HCT116 (cell line): ENCODE data around the gene SUGCT. TPM values are rescaled to one million over a fixed set of nuclear protein-coding genes. Genes with fewer than 3 reads are reported as not detected.

Experiments
- ATAC-seq: fragments of 200-7000 bp; cut with Tn5 transposase; 2 replicates; pipeline ENCODE4 v1.9.1; 2020; ENCODE audit warnings: mild to moderate bottlenecking, moderate library complexity
- BruUV-seq: library from RNA; stranded (reverse); fragments of 400-500 nt; replicated peaks from 2 replicates; lab custom pipeline; 2021; lab: Mats Ljungman, UMichigan
- CTCF ChIA-PET: fragments of 300-600 bp; sonication (Branson Sonifier 250); formaldehyde crosslinking; loops from one replicate; lab custom pipeline; 2021; ENCODE audit warnings: antibody characterized with exemption; lab: Charles Lee
- POLR2A ChIA-PET: fragments of 300-600, 350-600 bp; sonication (Branson Sonifier 250); formaldehyde crosslinking; loops from one replicate; lab custom pipeline; 2021; ENCODE audit warnings: antibody characterized with exemption; lab: Charles Lee
- RAD21 ChIA-PET, 2 experiments: fragments of 300-600 bp; sonication (Branson Sonifier 250); formaldehyde crosslinking; loops; one replicate each; lab custom pipeline; 2023; ENCODE audit warnings: low total read pairs in 2 of 2; ENCODE audit not compliant: uncharacterized antibody in 2 of 2, unreplicated experiment in 2 of 2, low non-redundant PET in 1 of 2; lab: Charles Lee
- DNase-seq: peaks from one replicate; pipeline ENCODE4 v3.0.0-alpha.2; 2010; ENCODE audit warnings: low read depth, low spot score
- H2AFZ ChIP-seq: fragments of 200-600 bp; shearing (Covaris generic), sonication (generic); 2 replicates; pipeline ENCODE4 v1.6.1; 2017; ENCODE audit warnings: low read depth, mixed run types, mixed read lengths, antibody characterized with exemption, low read length; ENCODE audit not compliant: poor library complexity, severe bottlenecking
- H3K27ac ChIP-seq: 2 replicates; pipeline ENCODE4 v1.5.1; 2012; ENCODE audit warnings: low read depth, low read length
- H3K27me3 ChIP-seq: fragments of 200-600 bp; sonication (generic); 2 replicates; pipeline ENCODE4 v1.6.1; 2016; ENCODE audit warnings: mixed run types, low read length, mixed read lengths; ENCODE audit not compliant: insufficient read depth
- H3K36me3 ChIP-seq, 2 experiments: fragments of 200-500 bp in 1 of 2; fragments of 200-600 bp in 1 of 2; sonication (Bioruptor generic) in 1 of 2; sonication (generic) in 1 of 2; 2 replicates each; pipeline versions ENCODE4 v1.5.1 to v1.6.1; 2014 to 2016; ENCODE audit warnings: low read length in 2 of 2, inconsistent platforms in 1 of 2, mixed read lengths in 1 of 2, mixed run types in 1 of 2; ENCODE audit not compliant: insufficient read depth in 2 of 2, control insufficient read depth in 1 of 2
- H3K4me1 ChIP-seq, 2 experiments: fragments of 200-600 bp in 1 of 2; sonication (generic) in 1 of 2; 2 replicates each; pipeline versions ENCODE4 v1.5.1 to v1.6.1; 2012 to 2017; ENCODE audit warnings: low read length in 2 of 2, inconsistent platforms in 1 of 2, mild to moderate bottlenecking in 1 of 2, mixed read lengths in 1 of 2, mixed run types in 1 of 2, moderate library complexity in 1 of 2; ENCODE audit not compliant: insufficient read depth in 2 of 2, control insufficient read depth in 1 of 2
- H3K4me2 ChIP-seq: fragments of 200-600 bp; sonication (generic); 2 replicates; pipeline ENCODE4 v1.6.1; 2017; ENCODE audit warnings: mixed run types, low read length, mixed read lengths
- H3K4me3 ChIP-seq, 2 experiments: fragments of 200-600 bp in 1 of 2; sonication (generic) in 1 of 2; replicated peaks in 1 of 2; 2 replicates each; pipeline ENCODE4 v1.5.1; 2011 to 2016; ENCODE audit warnings: low read length in 2 of 2, control low read depth in 1 of 2, low read depth in 1 of 2, mild to moderate bottlenecking in 1 of 2, mixed read lengths in 1 of 2, mixed run types in 1 of 2
- H3K79me2 ChIP-seq: fragments of 200-600 bp; sonication (generic); 2 replicates; pipeline ENCODE4 v1.6.1; 2017; ENCODE audit warnings: mild to moderate bottlenecking, mixed run types, low read length, moderate library complexity, mixed read lengths; ENCODE audit not compliant: insufficient read depth
- H3K9ac ChIP-seq: fragments of 200-600 bp; sonication (generic); 2 replicates; pipeline ENCODE4 v1.6.1; 2016; ENCODE audit warnings: low read length, mixed read lengths
- H3K9me2 ChIP-seq: fragments of 200-600 bp; sonication (generic), shearing (Covaris generic); 2 replicates; pipeline ENCODE4 v1.6.1; 2017; ENCODE audit warnings: mixed run types, mild to moderate bottlenecking, moderate library complexity; ENCODE audit not compliant: insufficient read depth
- H3K9me3 ChIP-seq, 2 experiments: fragments of 200-500 bp in 1 of 2; fragments of 200-600 bp in 1 of 2; sonication (Bioruptor generic) in 1 of 2; sonication (generic) in 1 of 2; 2 replicates each; pipeline ENCODE4 v1.6.1; 2014 to 2017; ENCODE audit warnings: low read length in 2 of 2, mixed read lengths in 2 of 2, inconsistent platforms in 1 of 2, low read depth in 1 of 2, mild to moderate bottlenecking in 1 of 2, mixed run types in 1 of 2, moderate library complexity in 1 of 2; ENCODE audit not compliant: control insufficient read depth in 1 of 2, insufficient read depth in 1 of 2
- H4K20me1 ChIP-seq: fragments of 200-600 bp; sonication (generic), shearing (Covaris generic); 2 replicates; pipeline ENCODE4 v1.6.1; 2017; ENCODE audit warnings: mixed run types, mild to moderate bottlenecking, moderate library complexity; ENCODE audit not compliant: insufficient read depth
- CBX3 ChIP-seq: IDR thresholded peaks from 2 replicates; pipeline ENCODE4 v1.6.1; 2012; ENCODE audit warnings: low read depth
- CEBPB ChIP-seq: IDR thresholded peaks from 2 replicates; pipeline ENCODE4 v1.6.1; 2012; ENCODE audit warnings: low read depth
- EGR1 ChIP-seq: IDR thresholded peaks from 2 replicates; pipeline ENCODE4 v1.6.1; 2012; ENCODE audit warnings: low read depth
- ELF1 ChIP-seq: IDR thresholded peaks from 2 replicates; pipeline ENCODE4 v1.6.1; 2012; ENCODE audit warnings: low read depth, borderline replicate concordance
- EZH2 ChIP-seq: fragments of 200-600 bp; sonication (generic); IDR thresholded peaks from 2 replicates; pipeline ENCODE4 v1.6.1; 2017; ENCODE audit warnings: antibody characterized with exemption, mixed run types
- EZH2phosphoT487 ChIP-seq: fragments of 200-600 bp; IDR thresholded peaks from 2 replicates; pipeline ENCODE4 v1.6.1; 2018; ENCODE audit warnings: antibody characterized with exemption, borderline replicate concordance
- FOSL1 ChIP-seq: IDR thresholded peaks from 2 replicates; pipeline ENCODE4 v1.6.1; 2012; ENCODE audit warnings: low read depth
- JUND ChIP-seq: IDR thresholded peaks from 2 replicates; pipeline ENCODE4 v1.6.1; 2012
- POLR2A ChIP-seq: IDR thresholded peaks from 2 replicates; pipeline ENCODE4 v1.7.0; 2011; ENCODE audit warnings: borderline replicate concordance; ENCODE audit not compliant: insufficient read depth, insufficient read length; ENCODE audit errors: extremely low read depth
- POLR2AphosphoS5 ChIP-seq: IDR thresholded peaks from 2 replicates; pipeline ENCODE4 v1.6.1; 2011; ENCODE audit warnings: mild to moderate bottlenecking, low read depth, low read length, moderate library complexity
- RAD21 ChIP-seq: IDR thresholded peaks from 2 replicates; pipeline ENCODE4 v1.6.1; 2012; ENCODE audit warnings: low read depth, mild to moderate bottlenecking
- SIN3A ChIP-seq: IDR thresholded peaks from 2 replicates; pipeline ENCODE4 v1.6.1; 2012; ENCODE audit warnings: low read depth
- SP1 ChIP-seq: IDR thresholded peaks from 2 replicates; pipeline ENCODE4 v1.6.1; 2012; ENCODE audit warnings: low read depth
- TCF7L2 ChIP-seq: IDR thresholded peaks from 2 replicates; pipeline ENCODE4 v1.7.0; 2011; ENCODE audit warnings: borderline replicate concordance, inconsistent platforms; ENCODE audit not compliant: insufficient read depth, insufficient read length; ENCODE audit errors: extremely low read depth
- YY1 ChIP-seq: IDR thresholded peaks from 2 replicates; pipeline ENCODE4 v1.6.1; 2011; ENCODE audit warnings: low read length, low read depth, moderate library complexity, mild to moderate bottlenecking; ENCODE audit not compliant: insufficient replicate concordance; ENCODE audit errors: extremely low read depth
- ZNF274 ChIP-seq: fragments of 200-500 bp; sonication (Bioruptor generic); IDR thresholded peaks from 2 replicates; pipeline ENCODE4 v1.6.1; 2014; ENCODE audit warnings: mild to moderate bottlenecking, low read depth, low read length, inconsistent platforms
- intact Hi-C: fragments of 100-400 bp; cut with micrococcal nuclease; formaldehyde crosslinking; loops from 2 replicates; pipeline ENCODE4 v1.10.0; 2022
- total RNA-seq: library from RNA; stranded (reverse); gene quantifications from one replicate; pipeline ENCODE4 v1.2.1, GENCODE V29; 2021; ENCODE audit not compliant: unreplicated experiment
- TF ChIP-seq, protein P1 (sequence below): IDR thresholded peaks from 2 replicates; pipeline ENCODE4 v1.6.1; 2012
- TF ChIP-seq, protein P2 (sequence below): IDR thresholded peaks from 2 replicates; pipeline ENCODE4 v1.6.1; 2012

SUGCT gene
- total RNA-seq, 1 experiment from 2014 or later: 4.4 TPM

- Histone ChIP-seq H3K4me3 (no peak overlapping the region), H3K4me2 (no peak overlapping the region), H3K9me2 (no peaks in the 10 kb centered on the region; the same call in 1 of the 2 replicates), H3K9ac (no peak overlapping the region), H3K79me2 (no peaks in the 10 kb centered on the region), H3K27me3 (no peaks in the 10 kb centered on the region), H2AFZ (no peak overlapping the region), H3K36me3 (no peaks in the 10 kb centered on the region), H3K27ac (no peak overlapping the region), H3K4me1 (no peaks in the 10 kb centered on the region; a peak in 1 of 4 replicates)
- RAD21 ChIA-PET: no interaction called here
- POLR2A ChIA-PET: no interaction called here
- CTCF ChIA-PET: no interaction called here
- intact Hi-C loops: no loop called here
- no peak for DNase-seq
- no peak for TF ChIP-seq EGR1
- TF ChIP-seq YY1: no peak
- no peak for TF ChIP-seq CEBPB
- TF ChIP-seq SIN3A: no peak
- TF ChIP-seq CBX3: no peak
- no peak for TF ChIP-seq ZNF274
- no peak for TF ChIP-seq POLR2A
- TF ChIP-seq FOSL1: no peak
- TF ChIP-seq SP1: no peak
- no peak for TF ChIP-seq RAD21
- TF ChIP-seq TCF7L2: no peak
- TF ChIP-seq EZH2: no peak
- TF ChIP-seq, protein P1, sequence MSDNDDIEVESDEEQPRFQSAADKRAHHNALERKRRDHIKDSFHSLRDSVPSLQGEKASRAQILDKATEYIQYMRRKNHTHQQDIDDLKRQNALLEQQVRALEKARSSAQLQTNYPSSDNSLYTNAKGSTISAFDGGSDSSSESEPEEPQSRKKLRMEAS: no peak
- no peak for TF ChIP-seq POLR2AphosphoS5
- TF ChIP-seq ELF1: no peak
- TF ChIP-seq JUND: no peak
- TF ChIP-seq, protein P2, sequence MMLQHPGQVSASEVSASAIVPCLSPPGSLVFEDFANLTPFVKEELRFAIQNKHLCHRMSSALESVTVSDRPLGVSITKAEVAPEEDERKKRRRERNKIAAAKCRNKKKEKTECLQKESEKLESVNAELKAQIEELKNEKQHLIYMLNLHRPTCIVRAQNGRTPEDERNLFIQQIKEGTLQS: no peak
- no peak for TF ChIP-seq EZH2phosphoT487
- TF ChIP-seq, all 23 proteins: peak for 0
- Histone ChIP-seq H3K9me3 (no peaks in the 10 kb centered on the region), H4K20me1 (no peaks in the 10 kb centered on the region)
- ATAC-seq: no peak
- no TSS peak for BruUV-seq
These were observed 745.2 kb downstream of the SUGCT start for GRCh38 chr7:40879941-40880543.
